Right lobe of liver (tissue), 4 donors: ENCODE measurements around the gene MCM6.

Source experiments
- CTCF ChIP-seq, 4 donors: fragments of 200-600 bp in 3 of 4; fragments of 450-650 bp in 1 of 4; IDR thresholded peaks; one replicate each; pipeline versions ENCODE4 v1.5.1 to v1.8.0; 2016 to 2022; ENCODE audit warnings: antibody characterized with exemption in 4 of 4, mild to moderate bottlenecking in 2 of 4
- POLR2A ChIP-seq: fragments of 450-650 bp; IDR thresholded peaks from one replicate; pipeline ENCODE4 v1.6.1; 2017; ENCODE audit warnings: antibody characterized with exemption, mild to moderate bottlenecking
- donor health status: DM: no; HTN: no; CAD: no.
- donor health status: DM: no; HTN: no; CAD: no.
- donor health status: DM: no; HTN: yes; CAD: no.

GRCh38 chr2:135916207-135916606, 40.0 kb upstream of the MCM6 start:
- TF ChIP-seq POLR2A = no peak
- TF ChIP-seq CTCF (IDR thresholded peaks at IDR 0.05) = peak; percentile 40 to 50 (median 46)
